ENCODE data around the gene PTPN3. TPM values are rescaled to one million over a fixed set of nuclear protein-coding genes. Genes with fewer than 3 reads are reported as not detected.

PTPN3 gene
- total RNA-seq, 2 donors from 2014 or later = 0.41 to 0.82 TPM

- H3K9me3 Mint-ChIP-seq = no peaks in the 10 kb centered on the region
- H3K4me1 Mint-ChIP-seq = peaks cover 10% of the 10 kb centered on the region
- peak overlapping the region; percentile 48 for H3K27ac Mint-ChIP-seq
- peak; percentile 96 for ATAC-seq (replicated peaks)
- peaks cover 18% of the 10 kb centered on the region for H3K27me3 Mint-ChIP-seq
- no peak overlapping the region for H3K4me3 Mint-ChIP-seq
- H3K36me3 Mint-ChIP-seq (ENCODE audit: low read depth) = no peaks in the 10 kb centered on the region
Observed at GRCh38 chr9:109440797-109441287, 57.3 kb downstream of the PTPN3 start.

DNA sequence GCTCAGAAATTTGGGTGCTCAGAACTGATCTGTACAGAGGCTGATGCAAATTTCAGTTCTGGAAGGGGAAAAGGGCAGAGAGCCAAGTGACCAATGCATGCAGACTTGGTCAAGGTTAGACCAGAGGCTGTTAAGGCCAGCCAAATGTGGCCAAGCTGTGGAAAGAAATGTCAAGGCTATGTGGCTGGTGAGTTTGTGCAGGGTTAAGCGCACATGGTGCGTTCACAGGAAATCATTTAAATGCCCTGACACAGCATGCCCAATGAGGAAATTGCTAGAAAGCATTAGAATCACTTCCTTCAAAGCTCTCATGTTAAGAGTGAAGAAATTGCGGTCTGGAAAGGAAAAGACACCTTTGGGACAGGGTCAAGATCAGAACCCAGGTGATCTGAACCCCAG, 58.0 kb downstream of the PTPN3 start:
- peak; percentile 8 for ATAC-seq (replicated peaks)
- no peak overlapping the region for H3K27ac Mint-ChIP-seq
- no peaks in the 10 kb centered on the region for H3K36me3 Mint-ChIP-seq (ENCODE audit: low read depth)
- H3K27me3 Mint-ChIP-seq = peaks cover 17% of the 10 kb centered on the region
- H3K4me3 Mint-ChIP-seq = no peak overlapping the region
- H3K9me3 Mint-ChIP-seq = no peaks in the 10 kb centered on the region
- peaks cover 10% of the 10 kb centered on the region for H3K4me1 Mint-ChIP-seq

DNA sequence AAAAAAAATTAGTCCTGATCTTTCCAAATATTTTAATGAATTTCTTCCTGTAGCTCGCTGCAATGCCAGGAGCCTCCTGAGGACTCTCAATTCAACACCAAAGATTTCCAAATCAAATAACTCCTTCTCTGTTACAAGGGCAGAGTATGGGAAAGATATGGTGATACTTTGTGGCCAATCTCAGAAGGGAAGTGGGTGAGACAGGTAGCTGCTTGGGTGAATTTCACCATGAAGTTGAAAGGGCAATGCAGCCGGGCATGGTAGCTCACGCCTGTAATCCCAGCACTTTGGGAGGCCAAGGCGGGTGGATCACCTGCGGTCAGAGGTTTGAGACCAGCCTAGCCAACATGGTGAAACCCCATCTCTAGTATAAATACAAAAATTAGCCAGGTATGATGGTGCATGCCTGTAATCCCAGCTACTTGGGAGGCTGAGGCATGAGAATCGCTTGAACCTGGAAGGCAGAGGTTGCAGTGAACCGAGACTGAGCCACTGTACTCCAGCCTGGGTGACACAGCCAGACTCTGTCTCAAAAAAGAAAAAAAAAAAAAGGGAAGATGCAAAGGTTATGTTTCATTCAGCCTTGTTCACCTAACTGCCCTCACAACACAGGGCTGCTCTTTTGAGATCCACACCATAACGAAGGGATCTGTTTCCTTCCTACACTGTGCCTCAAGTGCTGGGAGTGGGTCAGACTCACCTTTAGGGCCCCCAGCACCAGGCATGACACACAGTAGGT, 58.6 kb downstream of the PTPN3 start:
- Mint-ChIP-seq H3K4me3 (no peak overlapping the region), H3K27me3 (peaks cover 17% of the 10 kb centered on the region), H3K36me3 (ENCODE audit: low read depth) (no peaks in the 10 kb centered on the region), H3K4me1 (peaks cover 10% of the 10 kb centered on the region), H3K27ac (no peak overlapping the region), H3K9me3 (no peaks in the 10 kb centered on the region)
- ATAC-seq (replicated peaks) = no peak

- ATAC-seq (replicated peaks) = no peak
- H3K9me3 Mint-ChIP-seq = no peaks in the 10 kb centered on the region
- H3K4me3 Mint-ChIP-seq = no peak overlapping the region
Observed at GRCh38 chr9:109437286-109437685, 60.8 kb downstream of the PTPN3 start.

GRCh38 chr9:109436071-109436470, 62.0 kb downstream of the PTPN3 start:
- H3K27ac Mint-ChIP-seq = no peak overlapping the region

More at GRCh38 chr9:109437286-109437685, 60.8 kb downstream of the PTPN3 start:
- Mint-ChIP-seq H3K27me3 (peaks cover 18% of the 10 kb centered on the region), H3K36me3 (ENCODE audit: low read depth) (no peaks in the 10 kb centered on the region), H3K27ac (no peak overlapping the region), H3K4me1 (peaks cover 10% of the 10 kb centered on the region)

DNA sequence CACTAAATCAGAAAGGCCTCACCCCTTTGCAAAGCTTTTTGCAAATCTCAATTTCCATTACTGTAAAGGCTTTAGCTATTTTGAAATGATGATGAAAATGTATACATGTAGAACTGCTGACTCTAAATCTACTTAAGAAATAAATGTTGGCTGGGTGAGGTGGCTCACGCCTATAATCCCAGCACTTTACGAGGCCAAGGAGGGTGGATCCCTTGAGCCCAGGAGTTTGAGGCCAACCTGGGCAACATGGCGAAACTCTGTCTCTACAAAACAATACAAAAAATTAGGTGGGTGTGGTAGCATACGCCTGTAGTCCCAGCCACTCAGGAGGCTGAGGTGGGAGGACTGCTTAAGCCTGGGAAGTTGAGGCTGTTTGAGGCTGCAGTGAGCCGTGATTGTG, 64.6 kb downstream of the PTPN3 start:
- Mint-ChIP-seq H3K36me3 (ENCODE audit: low read depth) (no peaks in the 10 kb centered on the region), H3K9me3 (no peaks in the 10 kb centered on the region), H3K27me3 (peaks cover 22% of the 10 kb centered on the region), H3K27ac (no peak overlapping the region), H3K4me3 (no peak overlapping the region), H3K4me1 (no peaks in the 10 kb centered on the region)
- no peak for ATAC-seq (replicated peaks)

More at GRCh38 chr9:109436071-109436470, 62.0 kb downstream of the PTPN3 start:
- Mint-ChIP-seq H3K4me3 (no peak overlapping the region), H3K9me3 (no peaks in the 10 kb centered on the region), H3K4me1 (peaks cover 6% of the 10 kb centered on the region), H3K36me3 (ENCODE audit: low read depth) (no peaks in the 10 kb centered on the region), H3K27me3 (peaks cover 20% of the 10 kb centered on the region)
- no peak for ATAC-seq (replicated peaks)

GRCh38 chr9:109430231-109430630, 67.9 kb downstream of the PTPN3 start:
- no peaks in the 10 kb centered on the region for H3K9me3 Mint-ChIP-seq
- ATAC-seq (replicated peaks) = no peak
- no peaks in the 10 kb centered on the region for H3K4me1 Mint-ChIP-seq
- H3K27ac Mint-ChIP-seq = no peak overlapping the region
- H3K27me3 Mint-ChIP-seq = peaks cover 14% of the 10 kb centered on the region
- no peaks in the 10 kb centered on the region for H3K36me3 Mint-ChIP-seq (ENCODE audit: low read depth)
- no peak overlapping the region for H3K4me3 Mint-ChIP-seq

DNA sequence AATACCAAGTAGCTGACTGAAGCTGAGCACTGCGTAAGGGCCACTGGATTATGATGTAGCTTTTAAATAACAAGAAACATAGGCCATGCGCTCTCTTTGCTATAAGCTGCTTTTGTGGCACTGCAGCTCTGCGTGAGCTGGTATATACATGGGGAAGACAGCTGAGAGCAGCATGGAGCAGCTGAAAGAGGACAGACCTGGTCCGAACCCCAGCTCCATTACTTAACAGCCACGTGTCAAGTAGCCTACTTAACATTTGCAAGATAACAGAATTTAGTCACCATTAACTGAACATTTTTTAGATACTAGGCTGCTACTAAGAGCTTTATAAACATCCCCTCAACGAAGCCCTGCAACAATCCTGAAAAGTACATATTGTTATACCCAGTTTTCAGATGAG, 69.3 kb downstream of the PTPN3 start:
- Mint-ChIP-seq H3K4me3 (no peak overlapping the region), H3K4me1 (no peaks in the 10 kb centered on the region), H3K27ac (no peak overlapping the region), H3K36me3 (ENCODE audit: low read depth) (no peaks in the 10 kb centered on the region), H3K9me3 (no peaks in the 10 kb centered on the region), H3K27me3 (peaks cover 12% of the 10 kb centered on the region)
- ATAC-seq (replicated peaks) = no peak

GRCh38 chr9:109427886-109428285, 70.2 kb downstream of the PTPN3 start:
- ATAC-seq (replicated peaks) = no peak
- H3K9me3 Mint-ChIP-seq = no peaks in the 10 kb centered on the region
- no peak overlapping the region for H3K4me3 Mint-ChIP-seq
- no peaks in the 10 kb centered on the region for H3K4me1 Mint-ChIP-seq
- H3K27me3 Mint-ChIP-seq = peaks cover 12% of the 10 kb centered on the region
- no peaks in the 10 kb centered on the region for H3K36me3 Mint-ChIP-seq (ENCODE audit: low read depth)
- H3K27ac Mint-ChIP-seq = no peak overlapping the region

GRCh38 chr9:109426626-109427402, 71.3 kb downstream of the PTPN3 start:
- Mint-ChIP-seq H3K36me3 (ENCODE audit: low read depth) (no peaks in the 10 kb centered on the region), H3K27me3 (peaks cover 8% of the 10 kb centered on the region), H3K4me1 (no peaks in the 10 kb centered on the region), H3K27ac (no peak overlapping the region), H3K4me3 (no peak overlapping the region), H3K9me3 (no peaks in the 10 kb centered on the region)
- ATAC-seq (replicated peaks) = no peak

DNA sequence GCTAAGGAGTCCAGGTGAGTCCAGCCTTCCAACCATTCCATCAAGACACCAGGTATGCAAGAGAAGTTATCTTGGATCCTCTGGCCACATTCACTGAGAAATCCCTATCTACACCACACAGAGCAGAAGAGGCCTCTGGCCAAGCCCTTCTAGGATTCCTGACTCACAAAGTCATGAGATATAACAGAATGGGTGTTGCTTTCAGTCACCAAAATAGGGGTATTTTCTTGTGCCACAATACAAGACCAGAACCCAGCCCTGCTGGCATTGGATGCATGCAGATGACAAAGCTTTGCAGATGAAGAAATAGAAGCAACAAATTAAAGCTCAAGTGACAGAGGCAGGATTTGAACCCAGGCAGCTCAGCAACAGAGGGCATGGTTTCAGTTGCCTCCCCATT, 73.5 kb downstream of the PTPN3 start:
- H3K4me1 Mint-ChIP-seq = no peaks in the 10 kb centered on the region
- H3K36me3 Mint-ChIP-seq (ENCODE audit: low read depth) = no peaks in the 10 kb centered on the region
- no peak for ATAC-seq (replicated peaks)
- no peak overlapping the region for H3K4me3 Mint-ChIP-seq
- peaks cover 8% of the 10 kb centered on the region for H3K27me3 Mint-ChIP-seq
- H3K27ac Mint-ChIP-seq = no peak overlapping the region
- H3K9me3 Mint-ChIP-seq = no peaks in the 10 kb centered on the region

DNA sequence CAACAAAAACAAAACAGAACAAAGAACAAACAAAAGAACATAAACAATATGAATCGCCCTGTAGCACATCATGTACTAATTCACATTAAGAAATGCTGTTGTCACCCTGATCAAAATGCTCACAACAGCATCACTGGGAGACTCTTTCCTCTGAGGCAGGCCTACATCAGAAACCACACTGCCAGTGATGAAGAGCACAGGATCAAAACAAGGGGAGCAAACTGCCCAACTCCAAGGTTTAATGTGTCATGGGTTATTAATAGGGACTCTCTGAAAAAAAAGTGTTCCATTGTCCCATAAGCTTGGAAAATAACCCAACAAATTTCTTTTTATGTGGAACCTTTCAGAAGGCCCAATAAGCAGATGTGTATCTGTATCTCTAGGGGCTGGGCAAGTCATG, 74.2 kb downstream of the PTPN3 start:
- H3K27ac Mint-ChIP-seq = no peak overlapping the region
- H3K4me1 Mint-ChIP-seq = no peaks in the 10 kb centered on the region
- no peaks in the 10 kb centered on the region for H3K9me3 Mint-ChIP-seq
- peaks cover 5% of the 10 kb centered on the region for H3K27me3 Mint-ChIP-seq
- H3K36me3 Mint-ChIP-seq (ENCODE audit: low read depth) = no peaks in the 10 kb centered on the region
- ATAC-seq (replicated peaks) = no peak
- no peak overlapping the region for H3K4me3 Mint-ChIP-seq

- no peak for ATAC-seq (replicated peaks)
- no peak overlapping the region for H3K4me3 Mint-ChIP-seq
- no peaks in the 10 kb centered on the region for H3K36me3 Mint-ChIP-seq (ENCODE audit: low read depth)
- no peak overlapping the region for H3K27ac Mint-ChIP-seq
- peaks cover 4% of the 10 kb centered on the region for H3K27me3 Mint-ChIP-seq
- no peaks in the 10 kb centered on the region for H3K9me3 Mint-ChIP-seq
- H3K4me1 Mint-ChIP-seq = no peaks in the 10 kb centered on the region
Observed at GRCh38 chr9:109422641-109423040, 75.5 kb downstream of the PTPN3 start.

GRCh38 chr9:109421026-109421970, 76.8 kb downstream of the PTPN3 start:
- Mint-ChIP-seq H3K4me1 (no peaks in the 10 kb centered on the region), H3K9me3 (no peaks in the 10 kb centered on the region), H3K36me3 (ENCODE audit: low read depth) (no peaks in the 10 kb centered on the region), H3K27ac (no peak overlapping the region), H3K4me3 (no peak overlapping the region), H3K27me3 (peaks cover 9% of the 10 kb centered on the region)
- no peak for ATAC-seq (replicated peaks)

Measured in activated T-helper 17 cell treated with anti-CD3 and anti-CD28 coated beads, Interleukin-2, amount 50 U/mL, for 72 hours (primary cell).